Measurements from ENCODE around the gene GCDH.

DNA sequence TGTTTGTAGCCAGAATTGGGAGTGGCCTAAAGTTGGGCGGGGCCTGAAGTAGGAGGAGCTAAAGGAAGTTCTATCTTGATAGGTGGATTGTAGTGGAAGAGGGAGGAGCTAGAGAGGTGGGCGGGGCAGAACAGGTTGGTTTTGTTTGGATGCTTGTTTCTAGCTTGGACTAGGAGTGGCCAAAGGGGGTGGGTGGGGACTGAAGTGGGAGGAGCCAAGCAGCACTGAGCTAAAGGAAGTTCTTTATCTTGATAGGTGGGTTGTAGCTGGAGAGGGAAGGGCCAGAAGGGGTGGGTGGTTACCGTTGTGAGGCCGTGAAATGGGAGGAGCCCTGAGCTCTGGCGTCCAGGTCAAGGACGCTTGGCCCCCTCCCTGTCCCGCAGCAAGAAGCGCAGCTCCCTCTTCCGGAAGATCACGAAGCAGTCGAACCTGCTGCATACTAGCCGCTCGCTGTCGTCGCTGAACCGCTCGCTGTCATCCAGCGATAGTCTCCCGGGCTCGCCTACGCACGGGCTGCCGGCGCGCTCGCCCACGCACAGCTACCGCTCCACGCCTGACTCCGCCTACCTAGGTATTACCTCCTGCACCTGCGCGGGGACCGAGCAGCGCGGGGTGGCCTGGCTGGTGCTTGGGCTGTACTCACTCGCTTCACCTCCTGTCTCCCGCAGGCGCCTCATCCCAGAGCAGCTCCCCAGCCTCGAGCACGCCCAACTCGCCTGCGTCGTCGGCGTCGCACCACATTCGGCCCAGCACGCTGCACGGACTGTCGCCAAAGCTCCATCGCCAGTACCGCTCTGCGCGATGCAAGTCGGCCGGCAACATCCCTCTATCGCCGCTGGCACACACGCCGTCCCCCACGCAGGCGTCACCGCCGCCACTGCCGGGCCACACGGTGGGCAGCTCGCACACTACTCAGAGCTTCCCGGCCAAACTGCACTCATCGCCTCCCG lies 17.7 kb upstream of the GCDH start:
- TF ChIP-seq CTCF (IDR thresholded peaks at IDR 0.05; ENCODE audit: insufficient read depth, low read length): no peak
- TF ChIP-seq, protein P1, sequence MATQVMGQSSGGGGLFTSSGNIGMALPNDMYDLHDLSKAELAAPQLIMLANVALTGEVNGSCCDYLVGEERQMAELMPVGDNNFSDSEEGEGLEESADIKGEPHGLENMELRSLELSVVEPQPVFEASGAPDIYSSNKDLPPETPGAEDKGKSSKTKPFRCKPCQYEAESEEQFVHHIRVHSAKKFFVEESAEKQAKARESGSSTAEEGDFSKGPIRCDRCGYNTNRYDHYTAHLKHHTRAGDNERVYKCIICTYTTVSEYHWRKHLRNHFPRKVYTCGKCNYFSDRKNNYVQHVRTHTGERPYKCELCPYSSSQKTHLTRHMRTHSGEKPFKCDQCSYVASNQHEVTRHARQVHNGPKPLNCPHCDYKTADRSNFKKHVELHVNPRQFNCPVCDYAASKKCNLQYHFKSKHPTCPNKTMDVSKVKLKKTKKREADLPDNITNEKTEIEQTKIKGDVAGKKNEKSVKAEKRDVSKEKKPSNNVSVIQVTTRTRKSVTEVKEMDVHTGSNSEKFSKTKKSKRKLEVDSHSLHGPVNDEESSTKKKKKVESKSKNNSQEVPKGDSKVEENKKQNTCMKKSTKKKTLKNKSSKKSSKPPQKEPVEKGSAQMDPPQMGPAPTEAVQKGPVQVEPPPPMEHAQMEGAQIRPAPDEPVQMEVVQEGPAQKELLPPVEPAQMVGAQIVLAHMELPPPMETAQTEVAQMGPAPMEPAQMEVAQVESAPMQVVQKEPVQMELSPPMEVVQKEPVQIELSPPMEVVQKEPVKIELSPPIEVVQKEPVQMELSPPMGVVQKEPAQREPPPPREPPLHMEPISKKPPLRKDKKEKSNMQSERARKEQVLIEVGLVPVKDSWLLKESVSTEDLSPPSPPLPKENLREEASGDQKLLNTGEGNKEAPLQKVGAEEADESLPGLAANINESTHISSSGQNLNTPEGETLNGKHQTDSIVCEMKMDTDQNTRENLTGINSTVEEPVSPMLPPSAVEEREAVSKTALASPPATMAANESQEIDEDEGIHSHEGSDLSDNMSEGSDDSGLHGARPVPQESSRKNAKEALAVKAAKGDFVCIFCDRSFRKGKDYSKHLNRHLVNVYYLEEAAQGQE (IDR thresholded peaks at IDR 0.05; ENCODE audit: insufficient replicate concordance, low read depth): no peak
